H1 (cell line): ENCODE data around the gene PPP2R2B. TPM values are rescaled to one million over a fixed set of nuclear protein-coding genes. Genes with fewer than 3 reads are reported as not detected.

Experiments used
- polyA plus RNA-seq, 7 experiments: library from polyadenylated mRNA; depleted of rRNA in 3 of 7; stranded (reverse) in 5 of 7; unstranded in 2 of 7; fragments of >200 nt in 5 of 7; fragments of 200-250 nt in 2 of 7; gene quantifications; 1 replicate in 5 of 7; 2 replicates in 1 of 7; 4 replicates in 1 of 7; pipeline versions ENCODE4 v1.2.1 to v1.2.3, GENCODE V29; 2011 to 2013; ENCODE audit warnings: missing spikeins in 2 of 7, mixed read lengths in 2 of 7
- small RNA-seq: library from polyadenylated mRNA; stranded (forward); fragments of <200 nt; extraction: miRNeasy Mini kit (QIAGEN cat#:217004); gene quantifications from one replicate; pipeline ENCODE3, GENCODE V24; 2013; ENCODE audit not compliant: insufficient read depth
- total RNA-seq: library from RNA; stranded (reverse); fragmentation: NEBNext Ultra II Directional; extraction: Animal tissue kit (Norgen Biotek cat#: 25700); gene quantifications from 2 replicates; pipeline ENCODE4 v1.2.1, GENCODE V29; 2021

PPP2R2B gene
- total and polyA plus RNA-seq, 2 of the 8 experiments (the other 6 are each of a cell fraction or from before 2014, with no cell fraction given), result 21.1 to 37.1 TPM

Small RNAs within 50 kb of the gene (small RNA-seq; reads per million reads assigned to genes)
- not detected for gene RN7SL791P
